Measurements from ENCODE around the gene MTCH2. TPM values are rescaled to one million over a fixed set of nuclear protein-coding genes. Genes with fewer than 3 reads are reported as not detected.

Gene MTCH2
- total RNA-seq (2022) (103 TPM in 2 replicates), Bru-seq, nascent RNA (percentile 77 among the genes with signal in this experiment), BruChase-seq, experiment 1, labeled RNA remaining after a 6-hour chase (percentile 83 among the genes with signal in this experiment), BruChase-seq, experiment 2, labeled RNA remaining after a 2-hour chase (percentile 80 among the genes with signal in this experiment)
- long read RNA-seq, transcript MTCH2-201 (13 exons, 2,587 nt): major isoform, 151 of 172 reads
- long read RNA-seq, partial matches to known transcripts: 3 of 172 reads
- long read RNA-seq, other reads (novel, unspliced or antisense): 18 of 172 reads

DNA sequence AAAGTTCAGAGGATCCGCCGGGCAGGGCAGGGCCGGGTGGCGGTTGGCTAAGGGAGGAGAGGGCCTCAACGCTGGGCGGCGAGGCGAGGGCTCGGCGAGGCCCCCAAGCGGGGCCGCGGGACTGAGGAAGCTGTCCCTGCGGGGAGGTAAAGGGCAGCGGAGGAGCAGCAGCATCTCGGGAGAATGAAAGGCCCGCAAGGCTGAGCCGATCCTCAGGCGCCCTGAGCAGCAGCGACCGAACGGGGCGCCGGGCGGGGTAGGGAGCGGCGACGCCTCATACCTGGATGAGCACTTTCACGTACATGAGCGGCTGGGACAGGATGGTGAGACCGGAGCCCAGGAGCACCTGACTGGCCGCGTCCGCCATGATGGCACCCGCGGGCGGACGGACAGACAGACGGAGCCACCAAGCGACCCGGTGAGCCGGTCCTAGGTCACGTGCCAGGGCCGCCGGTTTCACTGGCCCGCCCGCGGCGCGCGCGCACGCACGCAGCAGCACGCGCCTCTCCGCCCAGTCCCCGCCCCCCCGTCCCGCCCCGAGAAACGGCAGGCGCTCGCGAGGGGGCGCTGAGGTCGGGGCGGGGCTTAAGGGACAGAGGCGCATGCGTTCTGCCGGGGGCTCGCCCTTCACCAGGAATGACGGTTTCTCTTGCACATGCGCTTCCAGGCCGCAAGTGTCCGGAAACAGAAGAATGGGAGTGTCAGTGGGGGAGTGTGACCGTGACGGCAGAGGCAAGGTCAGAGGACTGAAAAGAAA, at the start of gene MTCH2:
Gene MTCH2 (minus strand): TSS at position 461 of the 757 bp plus-strand sequence. CDS start 94 bp downstream, at position 367.
- H3K36me3 Mint-ChIP-seq (ENCODE audit: insufficient read depth, unreplicated experiment): peaks cover 22% of the 10 kb centered on the region
- intact Hi-C loops (cut with micrococcal nuclease; ENCODE audit: unreplicated experiment): loop anchor here (5.0 kb wide), 1 partner anchor 75 kb away; the partner anchor contains the start of gene AGBL2
- H3K4me3 Mint-ChIP-seq (ENCODE audit: low read depth, unreplicated experiment): peak within 1 kb of the TSS; percentile 80
- TF ChIP-seq, protein P1, sequence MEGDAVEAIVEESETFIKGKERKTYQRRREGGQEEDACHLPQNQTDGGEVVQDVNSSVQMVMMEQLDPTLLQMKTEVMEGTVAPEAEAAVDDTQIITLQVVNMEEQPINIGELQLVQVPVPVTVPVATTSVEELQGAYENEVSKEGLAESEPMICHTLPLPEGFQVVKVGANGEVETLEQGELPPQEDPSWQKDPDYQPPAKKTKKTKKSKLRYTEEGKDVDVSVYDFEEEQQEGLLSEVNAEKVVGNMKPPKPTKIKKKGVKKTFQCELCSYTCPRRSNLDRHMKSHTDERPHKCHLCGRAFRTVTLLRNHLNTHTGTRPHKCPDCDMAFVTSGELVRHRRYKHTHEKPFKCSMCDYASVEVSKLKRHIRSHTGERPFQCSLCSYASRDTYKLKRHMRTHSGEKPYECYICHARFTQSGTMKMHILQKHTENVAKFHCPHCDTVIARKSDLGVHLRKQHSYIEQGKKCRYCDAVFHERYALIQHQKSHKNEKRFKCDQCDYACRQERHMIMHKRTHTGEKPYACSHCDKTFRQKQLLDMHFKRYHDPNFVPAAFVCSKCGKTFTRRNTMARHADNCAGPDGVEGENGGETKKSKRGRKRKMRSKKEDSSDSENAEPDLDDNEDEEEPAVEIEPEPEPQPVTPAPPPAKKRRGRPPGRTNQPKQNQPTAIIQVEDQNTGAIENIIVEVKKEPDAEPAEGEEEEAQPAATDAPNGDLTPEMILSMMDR (IDR thresholded peaks at IDR 0.05; ENCODE audit: unreplicated experiment): peak; percentile 18
- H3K27me3 Mint-ChIP-seq (ENCODE audit: unreplicated experiment): peaks cover 11% of the 10 kb centered on the region
- no peaks in the 10 kb centered on the region for H3K4me1 Mint-ChIP-seq (ENCODE audit: low read depth, unreplicated experiment)
- peaks cover 2% of the 10 kb centered on the region for H3K9me3 Mint-ChIP-seq (ENCODE audit: low read depth, unreplicated experiment)
- DNase-seq: peak; percentile 96
- CTCF ChIA-PET: interaction anchor here (1.5 kb wide), 1 partner anchor 18 kb away, joined by 3 read pairs; no protein-coding TSS in a partner anchor
- peak within 1 kb of the TSS; percentile 82 for H3K27ac Mint-ChIP-seq (ENCODE audit: unreplicated experiment)
- no TSS peak for BruUV-seq (replicated peaks)

DNA sequence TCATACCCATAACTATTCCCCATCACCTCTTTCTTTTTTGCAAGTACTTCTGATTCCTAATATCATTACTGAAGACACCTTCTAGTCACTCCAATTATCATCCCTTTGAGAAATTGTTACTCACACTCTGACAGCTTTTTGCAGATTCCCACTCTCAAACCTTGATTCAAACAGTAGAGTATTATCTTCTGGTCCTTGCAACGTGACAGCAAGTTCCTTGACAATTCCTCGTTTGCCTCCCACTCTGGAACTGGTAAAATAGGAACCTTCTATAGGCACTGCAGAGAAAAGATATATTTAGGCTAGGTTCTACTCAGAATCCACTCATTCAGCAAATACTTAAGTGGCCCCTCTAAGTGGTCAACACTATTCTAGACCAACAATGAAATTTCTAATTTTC, 49.6 kb upstream of the MTCH2 start:
- DNase-seq: no peak
- no peaks in the 10 kb centered on the region for H3K4me1 Mint-ChIP-seq (ENCODE audit: low read depth, unreplicated experiment)
- H3K4me3 Mint-ChIP-seq (ENCODE audit: low read depth, unreplicated experiment): no peak overlapping the region
- H3K27ac Mint-ChIP-seq (ENCODE audit: unreplicated experiment): no peak overlapping the region
- no peaks in the 10 kb centered on the region for H3K27me3 Mint-ChIP-seq (ENCODE audit: unreplicated experiment)
- CTCF ChIA-PET: interaction anchor here (0.6 kb wide), 1 partner anchor 484 kb away, joined by 3 read pairs; no protein-coding TSS in a partner anchor
- TF ChIP-seq, protein P1 (IDR thresholded peaks at IDR 0.05; ENCODE audit: unreplicated experiment): no peak
- H3K9me3 Mint-ChIP-seq (ENCODE audit: low read depth, unreplicated experiment): no peaks in the 10 kb centered on the region
- intact Hi-C loops (cut with micrococcal nuclease; ENCODE audit: unreplicated experiment): no loop called here
- BruUV-seq (replicated peaks): no TSS peak
- no peaks in the 10 kb centered on the region for H3K36me3 Mint-ChIP-seq (ENCODE audit: insufficient read depth, unreplicated experiment)

DNA sequence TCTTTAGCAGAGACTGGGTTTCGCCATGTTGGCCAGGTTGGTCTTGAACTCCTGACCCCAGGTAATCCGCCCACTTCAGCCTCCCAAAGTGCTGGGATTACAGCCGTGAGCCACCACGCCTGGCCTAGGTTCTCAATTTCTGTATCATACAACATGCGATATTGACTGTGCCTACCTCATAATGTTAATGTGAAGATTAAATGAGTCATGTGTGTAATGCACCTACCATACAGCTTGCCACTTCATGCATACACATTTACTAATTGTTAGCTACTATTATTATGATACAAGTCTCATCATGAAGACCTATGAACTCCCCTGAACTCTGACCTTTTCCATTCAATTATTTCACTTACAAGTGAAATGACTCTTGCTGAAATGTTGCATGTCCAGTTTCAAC, 47.1 kb upstream of the MTCH2 start:
- H3K36me3 Mint-ChIP-seq (ENCODE audit: insufficient read depth, unreplicated experiment): no peaks in the 10 kb centered on the region
- no peaks in the 10 kb centered on the region for H3K9me3 Mint-ChIP-seq (ENCODE audit: low read depth, unreplicated experiment)
- no peaks in the 10 kb centered on the region for H3K4me1 Mint-ChIP-seq (ENCODE audit: low read depth, unreplicated experiment)
- no peak for DNase-seq
- no peak overlapping the region for H3K27ac Mint-ChIP-seq (ENCODE audit: unreplicated experiment)
- intact Hi-C loops (cut with micrococcal nuclease; ENCODE audit: unreplicated experiment): no loop called here
- TF ChIP-seq, protein P1 (IDR thresholded peaks at IDR 0.05; ENCODE audit: unreplicated experiment): no peak
- BruUV-seq (replicated peaks): no TSS peak
- H3K4me3 Mint-ChIP-seq (ENCODE audit: low read depth, unreplicated experiment): no peak overlapping the region
- CTCF ChIA-PET: no interaction called here
- no peaks in the 10 kb centered on the region for H3K27me3 Mint-ChIP-seq (ENCODE audit: unreplicated experiment)

DNA sequence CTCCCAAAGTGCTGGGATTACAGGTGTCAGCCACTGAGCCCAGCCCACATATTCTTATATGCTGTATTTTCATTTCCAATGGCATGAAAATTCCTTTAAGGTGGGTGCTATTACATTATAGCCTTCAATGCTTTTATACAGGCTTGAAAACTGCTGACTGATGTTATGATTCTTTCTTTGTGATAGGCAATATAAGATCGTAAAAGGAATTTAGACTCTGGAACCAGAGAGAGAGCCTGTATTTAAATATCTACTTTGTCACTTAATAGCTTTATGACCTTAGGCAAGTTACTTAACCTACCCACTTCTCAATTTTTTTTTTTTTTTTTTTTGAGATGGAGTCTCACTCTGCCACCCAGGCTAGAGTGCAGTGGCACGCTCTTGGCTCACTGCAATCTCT, 46.6 kb upstream of the MTCH2 start:
- Mint-ChIP-seq H3K36me3 (ENCODE audit: insufficient read depth, unreplicated experiment) (no peaks in the 10 kb centered on the region), H3K4me1 (ENCODE audit: low read depth, unreplicated experiment) (no peaks in the 10 kb centered on the region), H3K9me3 (ENCODE audit: low read depth, unreplicated experiment) (no peaks in the 10 kb centered on the region), H3K27me3 (ENCODE audit: unreplicated experiment) (no peaks in the 10 kb centered on the region), H3K27ac (ENCODE audit: unreplicated experiment) (no peak overlapping the region), H3K4me3 (ENCODE audit: low read depth, unreplicated experiment) (no peak overlapping the region)
- TF ChIP-seq, protein P1 (IDR thresholded peaks at IDR 0.05; ENCODE audit: unreplicated experiment): no peak
- CTCF ChIA-PET: no interaction called here
- DNase-seq: no peak
- intact Hi-C loops (cut with micrococcal nuclease; ENCODE audit: unreplicated experiment): no loop called here
- BruUV-seq (replicated peaks): no TSS peak

Measured in Calu3 (cell line).